OCI-LY1 (cell line): ENCODE data around the gene CFAP298.

Experiments used
- CTCF ChIP-seq: fragments of 200-600 bp; sonication (generic), shearing (Covaris generic); IDR thresholded peaks from 2 replicates; pipeline ENCODE4 v1.5.1; 2017; ENCODE audit warnings: mild to moderate bottlenecking, antibody characterized with exemption, low read length, moderate library complexity, mixed read lengths
- EZH2 ChIP-seq: fragments of 200-600 bp; sonication (generic), shearing (Covaris generic); IDR thresholded peaks from 2 replicates; pipeline ENCODE4 v1.8.0; 2017; ENCODE audit warnings: borderline replicate concordance, mixed run types, mild to moderate bottlenecking, antibody characterized with exemption, low read length, moderate library complexity, mixed read lengths

- no peak for TF ChIP-seq CTCF
- TF ChIP-seq EZH2: no peak
Observed at GRCh38 chr21:32549440-32549839, 62.7 kb downstream of the CFAP298 start.
